Ureter (tissue), 1 donor: ENCODE results near the gene PCDHGC3. TPM values are rescaled to one million over a fixed set of nuclear protein-coding genes. Genes with fewer than 3 reads are reported as not detected.
A peak's percentile ranks its signal among the peaks of the same experiment; 100 is the strongest.

ENCODE experiments used
- DNase-seq: peaks from one replicate; pipeline ENCODE4 v3.0.0-alpha.2; 2020; ENCODE audit warnings: low spot score
- total RNA-seq: library from RNA; stranded (reverse); gene quantifications from one replicate; pipeline ENCODE4 v1.2.4, GENCODE V29; 2023
- donor health status: DM: yes; HTN: yes; CAD: no.

The PCDHGC3 gene
- total RNA-seq, 1 donor from 2014 or later: 52.6 TPM

DNA sequence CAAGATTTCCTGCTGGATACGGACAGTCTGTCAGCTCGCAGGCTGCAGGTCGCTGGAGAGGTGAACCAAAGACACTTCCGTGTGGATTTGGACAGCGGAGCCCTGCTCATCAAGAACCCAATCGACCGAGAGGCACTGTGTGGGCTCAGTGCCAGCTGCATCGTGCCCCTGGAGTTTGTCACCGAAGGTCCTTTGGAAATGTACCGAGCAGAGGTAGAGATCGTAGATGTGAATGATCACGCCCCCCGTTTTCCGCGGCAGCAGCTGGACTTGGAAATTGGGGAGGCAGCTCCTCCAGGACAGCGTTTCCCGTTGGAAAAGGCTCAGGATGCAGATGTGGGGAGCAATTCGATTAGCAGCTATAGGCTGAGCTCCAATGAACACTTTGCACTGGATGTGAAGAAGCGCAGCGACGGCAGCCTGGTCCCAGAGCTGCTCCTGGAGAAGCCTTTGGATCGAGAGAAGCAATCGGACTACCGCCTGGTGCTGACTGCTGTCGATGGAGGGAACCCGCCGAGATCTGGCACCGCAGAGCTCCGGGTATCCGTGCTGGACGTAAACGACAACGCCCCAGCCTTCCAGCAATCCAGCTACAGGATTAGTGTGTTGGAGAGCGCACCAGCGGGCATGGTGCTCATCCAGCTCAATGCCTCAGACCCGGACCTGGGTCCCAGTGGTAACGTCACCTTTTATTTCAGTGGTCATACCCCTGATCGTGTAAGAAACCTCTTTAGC lies 9.7 kb downstream of the PCDHGC3 start:
- DNase-seq: no peak

GRCh38 chr5:141486091-141486490 lies 10.3 kb downstream of the PCDHGC3 start:
- no peak for DNase-seq

DNA sequence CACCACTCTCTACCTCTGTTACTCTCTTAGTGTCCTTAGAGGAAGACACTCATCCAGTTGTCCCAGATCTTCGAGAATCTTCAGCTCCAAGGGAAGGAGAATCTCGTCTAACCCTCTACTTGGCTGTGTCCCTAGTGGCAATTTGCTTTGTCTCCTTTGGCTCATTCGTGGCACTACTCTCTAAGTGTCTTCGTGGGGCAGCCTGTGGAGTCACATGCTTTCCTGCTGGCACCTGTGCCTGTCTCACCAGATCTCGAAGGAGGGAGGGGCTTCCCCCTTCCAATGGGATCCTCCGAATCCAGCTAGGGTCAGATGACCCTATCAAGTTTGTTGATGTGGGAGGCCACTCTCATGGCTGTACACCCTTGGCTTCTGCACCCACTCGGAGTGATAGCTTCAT lies 11.4 kb downstream of the PCDHGC3 start:
- DNase-seq: no peak

- no peak for DNase-seq
These were observed 13.1 kb downstream of the PCDHGC3 start, which contains the start of gene PCDHGC5 for GRCh38 chr5:141488591-141489561. PCDHGC5 (plus strand) TSS chr5:141489081; CDS start chr5:141489241, 160 bp downstream.

GRCh38 chr5:141489841-141490240 lies 14.1 kb downstream of the PCDHGC3 start:
- DNase-seq: no peak

GRCh38 chr5:141490271-141490670 lies 14.5 kb downstream of the PCDHGC3 start:
- no peak for DNase-seq

DNA sequence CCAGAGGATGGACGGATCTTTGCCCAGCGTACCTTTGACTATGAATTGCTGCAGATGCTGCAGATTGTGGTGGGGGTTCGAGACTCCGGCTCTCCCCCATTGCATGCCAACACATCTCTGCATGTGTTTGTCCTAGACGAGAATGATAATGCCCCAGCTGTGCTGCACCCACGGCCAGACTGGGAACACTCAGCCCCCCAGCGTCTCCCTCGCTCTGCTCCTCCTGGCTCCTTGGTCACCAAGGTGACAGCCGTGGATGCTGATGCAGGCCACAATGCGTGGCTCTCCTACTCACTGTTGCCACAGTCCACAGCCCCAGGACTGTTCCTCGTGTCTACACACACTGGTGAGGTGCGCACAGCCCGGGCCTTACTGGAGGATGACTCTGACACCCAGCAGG lies 15.0 kb downstream of the PCDHGC3 start:
- no peak for DNase-seq

DNA sequence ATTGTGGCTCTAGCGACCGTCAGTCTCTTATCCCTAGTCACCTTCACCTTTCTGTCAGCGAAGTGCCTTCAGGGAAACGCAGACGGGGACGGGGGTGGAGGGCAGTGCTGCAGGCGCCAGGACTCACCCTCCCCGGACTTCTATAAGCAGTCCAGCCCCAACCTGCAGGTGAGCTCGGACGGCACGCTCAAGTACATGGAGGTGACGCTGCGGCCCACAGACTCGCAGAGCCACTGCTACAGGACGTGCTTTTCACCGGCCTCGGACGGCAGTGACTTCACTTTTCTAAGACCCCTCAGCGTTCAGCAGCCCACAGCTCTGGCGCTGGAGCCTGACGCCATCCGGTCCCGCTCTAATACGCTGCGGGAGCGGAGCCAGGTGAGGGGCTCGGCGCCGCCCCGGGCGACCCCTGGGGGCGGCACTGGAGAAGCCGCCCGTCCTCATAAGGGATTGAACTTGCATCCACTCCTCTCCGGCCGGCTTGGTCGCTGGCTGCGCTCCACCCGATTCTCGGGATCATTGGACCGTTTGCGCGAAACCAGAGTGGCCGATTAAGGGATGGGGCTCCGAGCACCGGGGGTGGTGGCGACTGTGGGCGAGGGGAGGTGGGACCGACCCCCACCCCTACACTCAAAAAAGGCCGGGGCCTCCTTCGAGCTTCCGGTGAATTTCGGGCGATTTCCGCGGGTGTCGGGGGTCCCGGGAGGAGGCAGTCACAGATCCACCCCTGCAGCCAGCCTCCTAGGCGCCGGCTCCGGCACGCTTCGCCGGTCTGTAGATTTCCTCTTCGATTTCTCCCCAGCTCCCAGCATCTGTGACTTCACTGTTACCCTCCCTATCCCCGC lies 15.8 kb downstream of the PCDHGC3 start:
- DNase-seq: peak; percentile 40

DNA sequence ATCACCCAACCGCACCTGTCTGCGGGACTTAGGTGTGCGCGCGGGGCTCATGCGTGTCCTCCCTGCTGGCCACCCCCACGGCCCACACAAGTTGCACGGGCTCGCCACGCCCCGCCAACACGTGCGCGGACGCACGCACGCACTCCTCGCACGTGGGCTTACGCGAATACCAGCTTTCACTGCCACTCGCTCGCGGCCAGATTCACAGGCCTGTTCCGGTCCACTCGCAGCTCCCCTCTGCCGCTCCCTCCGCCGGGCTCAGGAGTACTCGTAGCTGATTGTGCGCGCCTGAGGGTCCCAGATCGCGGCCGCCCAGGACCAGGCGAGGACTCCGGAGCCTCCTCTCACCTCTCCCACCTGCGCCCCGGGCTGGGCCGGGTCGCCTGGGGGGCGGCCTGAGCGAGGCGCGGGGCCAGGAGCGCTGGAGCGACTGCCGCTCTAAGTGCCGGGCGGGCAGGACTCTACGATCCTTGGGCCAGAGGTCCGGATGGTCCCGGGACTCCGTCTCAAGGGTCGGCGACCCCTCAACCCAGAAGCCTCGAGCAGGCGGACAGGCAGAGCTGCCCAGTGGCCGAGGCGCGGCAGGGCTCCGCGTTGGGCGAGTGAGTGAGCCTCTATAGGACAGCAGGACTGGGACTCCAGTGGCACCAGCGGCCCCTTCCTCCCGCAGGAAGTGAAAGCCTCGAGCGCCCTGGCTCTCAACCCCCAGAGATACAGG lies 16.6 kb downstream of the PCDHGC3 start:
- DNase-seq: peak; percentile 42

GRCh38 chr5:141493500-141494422 lies 18.0 kb downstream of the PCDHGC3 start:
- no peak for DNase-seq

DNA sequence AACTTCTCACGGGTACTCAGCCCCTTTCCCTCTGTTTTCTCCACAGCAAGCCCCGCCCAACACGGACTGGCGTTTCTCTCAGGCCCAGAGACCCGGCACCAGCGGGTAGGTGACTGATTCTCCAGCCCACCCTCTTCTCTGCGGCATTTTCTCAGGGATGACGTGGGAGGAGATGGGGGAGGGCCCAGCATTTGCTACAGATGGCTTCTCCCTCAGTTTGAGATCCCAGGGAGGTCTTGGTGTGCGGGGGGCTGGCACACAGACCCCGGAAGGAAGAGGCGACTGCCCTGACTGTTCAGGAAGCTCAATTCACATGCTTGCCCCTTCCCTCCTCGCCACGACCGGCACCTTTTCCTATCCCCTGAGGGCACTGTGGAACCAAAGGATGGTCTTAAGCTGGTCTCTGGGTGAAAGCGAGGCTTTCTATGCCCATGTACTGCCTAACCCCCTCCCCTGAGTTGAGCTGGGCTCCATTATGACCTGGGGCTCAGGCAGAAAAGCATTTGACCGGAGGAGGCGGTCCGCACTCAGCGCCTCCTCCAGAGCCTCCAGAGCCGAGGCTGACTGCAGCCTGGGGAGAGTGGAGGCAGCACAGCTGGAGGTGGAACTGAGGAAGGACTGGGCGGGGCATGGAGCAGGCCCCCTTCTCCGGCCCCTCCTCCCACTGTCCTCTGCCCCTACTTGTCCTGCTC lies 19.1 kb downstream of the PCDHGC3 start:
- DNase-seq: no peak

DNA sequence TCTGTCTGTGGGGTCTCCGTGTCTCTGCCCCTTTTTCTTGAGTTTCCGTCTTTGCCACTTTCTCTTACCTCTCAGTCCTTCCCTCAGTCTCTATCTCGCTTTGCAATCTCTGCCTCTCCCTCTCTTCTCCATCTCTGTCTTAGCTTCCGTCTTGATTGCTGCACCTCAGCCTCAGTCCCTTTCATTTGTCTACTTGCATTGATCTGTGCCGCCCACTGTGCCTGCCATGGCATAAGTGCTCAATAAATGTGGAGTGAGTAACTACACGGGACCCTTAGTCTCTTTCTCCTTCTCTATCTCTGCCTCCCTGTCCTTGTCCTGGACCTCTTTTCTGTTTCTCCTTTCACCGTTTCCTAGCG lies 19.7 kb downstream of the PCDHGC3 start:
- DNase-seq: no peak

DNA sequence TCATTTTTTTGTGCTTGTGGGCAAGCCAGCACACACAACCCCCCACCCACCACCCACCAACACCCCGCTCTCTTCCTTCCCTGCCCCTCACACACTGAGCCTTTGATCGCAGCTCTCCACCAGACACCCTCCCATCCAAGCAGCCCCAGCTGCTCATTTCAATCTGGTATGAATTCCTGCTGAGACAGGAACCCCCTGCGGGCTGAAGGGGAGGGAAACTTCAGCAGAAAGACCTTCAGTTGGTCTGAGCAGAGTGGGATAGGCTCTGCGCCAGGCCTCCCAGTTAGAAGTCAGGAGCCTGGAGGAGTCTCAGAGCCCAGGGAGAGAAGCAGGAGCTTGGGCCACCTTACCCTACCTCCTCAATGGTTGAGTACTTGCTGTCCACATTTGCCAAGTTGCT lies 20.3 kb downstream of the PCDHGC3 start:
- DNase-seq: no peak

GRCh38 chr5:141501761-141502160 lies 26.0 kb downstream of the PCDHGC3 start:
- no peak for DNase-seq

DNA sequence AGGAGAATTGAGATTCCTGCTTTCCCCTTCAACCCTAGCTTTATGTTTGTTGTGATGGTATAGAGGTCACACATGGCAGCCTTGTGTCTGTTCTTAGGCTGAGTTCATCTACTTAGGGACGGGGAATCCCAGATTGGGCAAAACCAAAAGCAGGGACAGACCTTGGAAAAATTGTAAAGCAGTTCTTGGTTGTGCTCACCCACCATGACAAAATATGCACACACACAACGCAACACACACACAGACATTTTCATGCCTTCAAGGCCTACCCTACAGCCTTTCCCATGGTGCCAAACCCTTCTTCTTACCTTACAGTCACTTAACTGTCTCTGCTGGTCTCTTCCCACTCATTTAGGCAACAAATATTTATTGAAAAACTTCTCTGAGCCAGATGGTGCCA lies 27.9 kb downstream of the PCDHGC3 start:
- no peak for DNase-seq

- DNase-seq: no peak
These were observed 28.4 kb downstream of the PCDHGC3 start for GRCh38 chr5:141504216-141504615.

DNA sequence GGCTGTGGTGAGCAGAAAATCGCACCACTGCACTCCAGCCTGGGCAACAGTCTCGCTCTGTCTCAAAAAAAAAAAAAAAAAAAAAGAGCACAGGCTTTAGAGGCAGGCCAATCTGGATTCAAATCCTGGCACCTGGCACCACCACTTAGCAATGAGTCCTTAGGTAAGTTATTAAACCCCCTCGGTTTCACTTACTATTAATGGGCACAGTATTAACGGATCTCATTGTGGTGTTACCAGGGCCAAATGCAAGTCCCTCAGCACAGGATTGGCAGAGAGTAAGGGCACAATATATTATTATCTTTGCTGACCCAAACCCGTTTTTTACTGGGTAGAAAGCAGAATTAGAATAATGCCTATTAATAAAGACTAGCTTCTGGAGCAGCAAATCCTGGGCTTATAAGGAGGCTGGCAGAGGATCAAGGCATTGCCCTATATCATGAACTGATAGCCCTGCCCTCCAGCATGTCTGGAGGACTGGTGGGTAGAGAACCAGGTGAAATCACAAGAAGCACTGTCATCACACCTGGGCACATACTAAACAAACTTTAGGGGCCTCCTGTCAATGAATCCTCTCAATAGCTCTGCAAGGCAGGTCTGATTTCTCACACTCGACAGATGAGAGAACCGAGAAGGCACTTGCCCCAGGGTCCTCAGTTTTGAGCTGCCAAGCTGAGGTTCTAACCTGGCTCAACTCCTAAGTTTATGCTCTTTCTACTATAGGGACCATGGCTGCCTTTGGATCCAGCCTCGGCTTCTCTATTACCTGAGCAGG lies 30.8 kb downstream of the PCDHGC3 start:
- DNase-seq: no peak

- DNase-seq: no peak
These were observed 31.8 kb downstream of the PCDHGC3 start for GRCh38 chr5:141507387-141508091.
